ENCODE data around the gene DNAJC1.
A peak's percentile ranks its signal among the peaks of the same experiment; 100 is the strongest.
"Not testable (repeated sequence)": the region's sequence is repeated elsewhere in the genome, so short reads cannot be mapped to it uniquely, and the experiment has no call there.

Gene DNAJC1, protein sequence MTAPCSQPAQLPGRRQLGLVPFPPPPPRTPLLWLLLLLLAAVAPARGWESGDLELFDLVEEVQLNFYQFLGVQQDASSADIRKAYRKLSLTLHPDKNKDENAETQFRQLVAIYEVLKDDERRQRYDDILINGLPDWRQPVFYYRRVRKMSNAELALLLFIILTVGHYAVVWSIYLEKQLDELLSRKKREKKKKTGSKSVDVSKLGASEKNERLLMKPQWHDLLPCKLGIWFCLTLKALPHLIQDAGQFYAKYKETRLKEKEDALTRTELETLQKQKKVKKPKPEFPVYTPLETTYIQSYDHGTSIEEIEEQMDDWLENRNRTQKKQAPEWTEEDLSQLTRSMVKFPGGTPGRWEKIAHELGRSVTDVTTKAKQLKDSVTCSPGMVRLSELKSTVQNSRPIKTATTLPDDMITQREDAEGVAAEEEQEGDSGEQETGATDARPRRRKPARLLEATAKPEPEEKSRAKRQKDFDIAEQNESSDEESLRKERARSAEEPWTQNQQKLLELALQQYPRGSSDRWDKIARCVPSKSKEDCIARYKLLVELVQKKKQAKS
- total RNA-seq, result 35.6 to 46.7 reads per million in 2 experiments

DNA sequence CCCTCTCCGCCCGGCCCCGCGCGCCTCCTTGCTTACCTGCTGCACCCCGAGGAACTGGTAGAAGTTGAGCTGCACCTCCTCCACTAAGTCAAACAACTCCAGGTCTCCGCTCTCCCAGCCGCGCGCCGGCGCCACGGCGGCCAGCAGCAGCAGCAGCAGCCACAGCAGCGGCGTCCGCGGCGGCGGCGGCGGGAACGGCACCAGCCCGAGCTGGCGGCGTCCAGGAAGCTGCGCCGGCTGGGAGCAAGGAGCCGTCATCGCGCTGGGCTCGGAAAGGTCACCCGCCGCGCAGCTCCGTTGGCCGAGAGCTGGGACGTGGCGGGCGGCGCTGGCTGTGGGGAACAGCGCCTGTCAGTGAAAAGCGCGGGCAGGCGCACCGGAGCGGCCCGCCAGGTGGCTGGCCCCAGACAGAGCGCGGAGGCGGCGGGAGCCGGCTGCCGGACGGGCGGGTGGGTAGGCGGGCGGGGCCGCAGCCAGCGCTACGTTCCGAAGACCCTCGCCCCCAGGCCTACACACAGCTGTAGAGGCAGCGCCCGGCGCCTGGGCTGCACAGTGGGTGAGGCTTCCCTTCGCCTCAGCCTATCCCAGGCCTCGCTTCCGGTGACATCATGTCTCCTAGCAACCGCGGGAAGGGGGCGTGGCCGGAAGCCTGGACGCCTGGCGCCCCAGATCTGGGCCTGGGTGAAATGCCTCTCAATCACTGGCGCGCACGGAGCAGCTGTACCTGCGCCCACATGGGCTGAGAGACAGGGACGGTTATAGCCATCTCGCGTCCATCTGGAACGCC lies at the start of gene DNAJC1:
TSS of gene DNAJC1 (minus strand) at position 554 of the 787 bp plus-strand sequence. CDS start at position 258, 296 bp downstream.
- DNase-seq (ENCODE audit: low read depth), result peak; percentile 97

DNA sequence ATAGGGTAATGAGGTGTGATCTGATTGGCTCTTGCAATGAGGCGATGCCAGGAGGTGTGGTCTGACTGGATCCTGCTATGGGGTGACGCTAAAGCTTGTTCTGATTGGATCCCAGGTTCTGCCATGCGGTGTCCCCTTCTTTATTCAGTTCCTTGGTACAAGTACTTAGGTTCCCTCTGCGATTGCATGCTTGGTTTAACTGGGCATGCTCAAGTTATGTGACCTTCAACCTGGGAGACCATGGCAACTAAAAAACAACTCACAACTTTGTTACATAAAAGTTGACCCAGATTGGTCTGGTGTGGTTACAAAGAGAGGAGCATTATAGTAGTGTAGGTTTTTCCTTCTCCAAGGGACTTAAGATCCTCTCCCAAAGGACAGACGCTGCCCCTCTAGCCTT lies 49.5 kb upstream of the DNAJC1 start:
- no peak for DNase-seq (ENCODE audit: low read depth)

DNA sequence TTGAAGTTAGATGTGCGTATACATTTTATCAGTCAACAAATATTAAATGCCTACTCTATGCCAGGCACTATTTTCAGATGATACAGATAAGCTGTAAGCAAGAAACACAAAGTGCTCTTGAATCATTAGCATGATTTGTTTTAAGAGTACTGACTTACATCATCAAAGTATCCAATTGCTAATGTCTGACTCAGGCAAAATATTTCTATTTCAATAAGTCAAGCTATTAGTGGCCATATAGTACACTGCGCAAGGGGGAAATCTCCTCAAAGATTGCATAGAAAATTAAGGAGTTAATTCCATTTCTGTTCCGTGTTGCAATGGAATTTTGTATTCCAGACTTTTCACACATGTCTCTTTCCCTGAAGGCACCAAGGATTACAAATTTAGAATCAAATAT lies 46.1 kb upstream of the DNAJC1 start:
- DNase-seq (ENCODE audit: low read depth), result no peak

DNA sequence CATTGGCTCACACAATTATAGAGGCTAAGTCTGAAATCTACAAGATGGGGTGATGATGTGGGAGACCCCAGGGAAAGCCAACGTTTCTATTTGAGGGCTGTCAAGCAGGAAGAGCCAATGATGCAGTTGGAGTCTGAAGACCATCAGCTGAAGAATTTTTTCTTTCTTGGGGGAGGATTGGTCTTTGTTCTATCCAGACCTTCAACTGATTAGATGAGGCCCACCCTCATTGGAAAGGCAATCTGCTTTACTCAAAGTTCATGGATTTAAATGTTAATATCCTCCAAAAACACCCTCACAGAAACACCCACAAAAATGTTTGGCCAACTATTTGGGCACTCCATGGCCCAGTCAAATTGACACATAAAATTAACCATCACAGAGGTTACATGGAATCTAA lies 44.3 kb upstream of the DNAJC1 start:
- DNase-seq (ENCODE audit: low read depth), result no peak

DNA sequence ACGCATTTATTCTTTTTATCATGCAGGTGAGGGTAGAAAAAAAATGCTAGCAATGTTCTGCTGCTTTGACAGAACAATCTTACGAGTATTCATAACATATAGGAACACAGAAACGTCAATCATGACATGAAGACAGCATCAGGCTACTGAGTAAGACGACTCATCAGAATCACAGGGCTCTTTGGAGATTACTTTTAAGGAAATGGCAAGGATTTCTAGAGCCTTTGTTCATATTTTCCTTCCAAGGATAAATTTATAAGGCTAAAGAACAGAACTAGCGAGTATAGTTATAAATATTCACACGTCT lies 39.8 kb upstream of the DNAJC1 start:
- DNase-seq (ENCODE audit: low read depth), result no peak

DNA sequence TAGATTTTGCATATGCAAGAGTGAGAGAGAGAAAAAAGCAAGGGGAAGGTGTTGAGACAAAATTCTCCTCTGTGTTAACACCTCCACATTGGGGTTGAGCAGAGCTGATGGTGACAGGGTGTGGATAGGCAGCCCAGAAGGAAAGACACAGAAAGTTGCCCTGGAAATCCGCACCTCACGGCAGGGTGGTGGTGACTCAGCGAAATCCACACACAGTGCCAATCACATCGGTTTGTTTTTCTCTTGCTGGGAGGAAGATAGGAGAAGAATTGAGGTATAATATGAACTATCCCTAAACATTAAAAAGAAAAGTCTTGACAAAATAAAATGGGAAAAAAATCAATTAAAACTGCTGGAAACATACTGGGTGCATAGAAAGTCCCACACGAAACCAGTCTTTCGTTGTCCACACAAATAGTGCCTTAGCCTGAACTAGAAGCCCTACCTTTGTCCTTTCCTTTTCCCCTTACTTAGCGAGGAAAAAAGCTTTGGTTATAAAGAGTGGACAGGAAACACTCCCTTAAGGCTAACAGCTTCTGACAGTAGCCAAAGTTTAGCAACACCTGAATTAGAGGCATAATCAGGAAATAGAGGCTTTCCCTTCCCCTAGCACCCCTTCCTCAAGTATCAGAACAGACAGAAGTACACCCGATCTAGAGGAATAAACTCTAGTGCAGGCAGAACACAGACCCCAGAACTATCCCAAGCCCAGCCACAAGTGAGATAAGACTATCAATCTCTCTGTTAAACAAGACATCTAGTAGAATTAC lies 39.2 kb upstream of the DNAJC1 start:
- DNase-seq (ENCODE audit: low read depth), result no peak

DNA sequence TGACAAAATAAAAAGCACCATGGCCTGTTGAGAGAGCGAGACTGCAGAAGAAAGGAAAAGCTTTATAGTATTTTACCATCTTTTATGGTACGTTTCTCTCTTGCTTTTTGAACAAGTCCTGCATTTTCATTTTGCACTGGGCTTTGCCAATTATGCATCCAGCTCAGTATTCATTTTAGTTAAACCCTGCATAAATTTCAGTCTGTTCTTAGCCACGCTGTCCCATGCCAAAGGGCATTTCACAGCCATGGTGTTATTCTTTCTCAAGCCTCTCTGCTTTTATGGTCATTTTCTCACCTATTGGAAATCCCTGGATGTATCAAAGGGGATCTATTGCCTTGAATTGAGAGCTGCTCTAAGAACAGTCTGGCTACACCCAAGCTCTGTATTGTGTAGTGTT lies 30.8 kb upstream of the DNAJC1 start:
- DNase-seq (ENCODE audit: low read depth), result no peak

DNA sequence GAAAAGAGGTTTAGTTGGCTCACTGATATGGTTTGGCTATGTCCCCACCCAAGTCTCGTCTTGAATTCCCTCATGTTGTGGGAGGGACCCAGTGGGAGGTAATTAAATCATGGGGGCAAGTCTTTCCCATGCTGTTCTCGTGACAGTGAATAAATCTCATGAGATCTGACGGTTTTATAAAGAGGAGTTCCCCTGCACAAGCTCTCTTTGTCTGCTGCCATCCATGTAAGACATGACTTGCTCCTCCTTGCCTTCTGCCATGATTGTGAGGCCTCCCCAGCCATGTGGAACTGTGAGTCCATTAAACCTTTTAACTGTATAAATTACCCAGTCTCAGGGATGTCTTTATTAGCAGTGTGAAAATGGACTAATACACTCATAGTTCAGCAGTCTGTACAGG lies 28.7 kb upstream of the DNAJC1 start:
- not testable (repeated sequence) for DNase-seq (ENCODE audit: low read depth)

DNA sequence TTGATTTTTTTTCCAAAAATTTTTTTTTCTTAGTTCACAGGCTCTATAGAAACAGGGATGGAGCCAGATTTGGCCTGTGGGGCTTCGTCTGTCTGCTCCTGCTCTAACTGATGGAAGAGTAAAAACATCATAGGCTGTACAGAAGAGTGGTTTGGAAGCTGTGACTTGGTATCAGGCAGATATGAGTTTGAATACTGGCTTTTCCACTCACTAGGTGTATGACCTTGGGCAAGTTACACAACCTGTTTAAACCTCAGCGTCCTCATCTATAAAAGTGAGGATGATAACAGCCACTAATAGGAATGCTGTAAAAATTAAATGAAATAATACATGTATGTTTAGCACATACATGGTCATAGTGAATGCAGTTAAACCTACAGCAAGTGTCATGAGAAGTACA lies 26.9 kb upstream of the DNAJC1 start:
- DNase-seq (ENCODE audit: low read depth), result no peak

DNA sequence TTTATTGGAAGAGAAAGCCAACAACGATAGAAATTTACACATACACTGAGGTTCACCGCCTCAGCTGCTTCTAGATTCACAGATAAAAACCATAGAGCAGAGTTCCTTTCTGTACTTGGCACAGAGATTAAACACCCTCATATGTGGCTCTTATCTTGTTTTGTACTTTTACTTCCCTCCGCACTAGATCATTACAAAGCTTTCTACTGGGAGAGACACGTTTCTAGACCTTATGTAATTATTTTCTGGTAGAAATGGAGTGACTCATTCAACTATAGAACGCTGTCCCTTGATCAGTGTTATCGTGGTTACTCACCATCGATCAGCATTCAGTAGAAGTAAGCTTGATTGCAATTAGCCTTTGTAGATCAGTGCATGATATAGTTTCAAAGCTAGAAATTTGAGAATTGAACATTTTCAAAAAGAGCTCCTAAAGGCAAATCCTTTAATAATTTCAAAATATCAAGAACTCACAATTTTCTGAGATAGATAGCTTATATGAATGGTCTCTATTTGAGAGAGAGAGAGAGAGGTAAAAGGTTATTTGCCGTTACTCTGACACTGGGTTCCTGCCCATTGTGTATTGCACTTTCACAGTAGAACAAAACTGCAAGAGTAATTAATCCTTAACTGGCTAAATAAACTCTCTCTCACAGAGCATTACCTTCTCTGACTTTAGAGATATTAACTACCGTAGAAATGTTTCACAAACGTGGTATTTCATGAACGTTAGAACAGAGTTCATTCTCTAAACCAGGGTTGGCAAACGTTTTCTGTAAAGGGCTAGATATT lies 26.1 kb upstream of the DNAJC1 start:
- DNase-seq (ENCODE audit: low read depth), result no peak

DNA sequence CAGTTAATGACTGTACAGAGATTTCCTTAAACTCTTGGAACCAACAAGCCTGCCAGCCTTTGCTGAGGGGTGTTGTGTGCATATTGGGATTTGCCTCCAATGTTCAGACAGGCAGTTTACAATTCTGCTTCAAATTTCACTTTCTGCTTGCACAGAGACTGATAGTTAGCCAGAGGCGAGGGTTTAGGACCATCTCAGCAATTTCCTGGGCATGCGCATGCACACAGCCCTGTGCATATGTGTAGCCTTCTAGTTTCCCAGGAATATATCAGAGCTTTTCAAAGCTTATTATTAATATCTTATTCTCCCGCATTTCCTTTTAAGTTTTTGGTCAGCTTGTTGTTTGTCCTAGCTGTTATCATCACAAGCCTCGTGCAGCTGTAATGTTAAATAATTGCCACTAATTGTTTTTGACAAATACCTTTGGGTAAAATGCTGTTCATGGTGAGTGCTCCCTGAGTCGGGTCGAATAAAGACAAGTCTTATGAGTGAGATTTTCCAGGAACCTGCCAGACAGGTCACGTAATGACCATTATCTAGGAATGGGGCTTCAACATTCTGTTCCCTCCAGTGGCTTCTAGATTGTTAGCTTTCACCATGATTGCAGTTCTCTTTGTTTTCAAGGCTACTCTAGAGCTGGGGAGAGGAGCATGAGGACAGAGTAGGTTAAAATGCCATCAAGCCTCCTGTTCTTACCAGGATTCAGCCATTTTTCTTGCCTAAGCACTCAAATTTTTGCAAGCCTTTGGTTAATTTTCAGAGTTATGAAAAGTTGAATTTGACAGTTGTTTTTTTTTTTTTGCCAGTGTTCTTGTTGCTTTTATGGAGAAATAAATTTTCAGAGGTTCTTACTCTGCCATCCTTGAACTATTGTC lies 24.1 kb upstream of the DNAJC1 start:
- DNase-seq (ENCODE audit: low read depth), result no peak

DNA sequence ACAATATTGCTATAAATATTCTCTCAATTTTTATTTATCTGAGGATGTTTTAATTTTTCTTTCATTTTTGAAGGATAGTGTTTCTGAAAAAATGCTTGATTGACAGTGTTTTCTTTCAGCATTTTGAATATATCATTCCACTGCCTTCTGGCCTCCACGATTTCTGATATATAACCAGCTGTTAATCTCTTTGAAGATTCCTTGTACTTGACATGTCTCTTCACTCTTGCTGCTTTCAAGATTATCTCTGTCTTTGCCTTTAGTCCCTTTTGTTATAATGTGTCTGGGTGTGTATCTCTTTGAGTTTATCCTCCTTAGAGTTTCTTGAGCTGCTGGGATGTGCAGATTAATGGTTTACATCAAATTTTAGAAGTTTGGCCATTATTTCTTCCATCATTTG lies 22.8 kb upstream of the DNAJC1 start:
- no peak for DNase-seq (ENCODE audit: low read depth)

DNA sequence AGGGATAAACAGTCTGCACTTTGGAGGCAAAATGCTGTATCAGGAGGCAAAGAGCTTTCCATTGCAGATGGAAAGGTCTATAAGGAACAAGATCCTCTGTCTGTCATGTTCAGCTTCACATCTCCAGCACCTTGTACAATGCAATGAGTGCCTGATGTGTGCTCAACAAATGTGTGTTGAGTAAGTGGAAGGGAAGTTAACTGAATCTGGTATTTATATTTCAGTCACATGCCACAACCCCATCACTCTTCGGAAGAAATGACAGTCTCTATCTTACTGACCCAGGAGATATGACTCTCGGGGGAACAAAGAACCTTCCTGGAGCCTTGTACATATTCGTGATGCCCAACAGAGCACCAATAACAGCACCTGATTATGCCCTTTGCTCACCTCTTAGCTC lies 20.0 kb upstream of the DNAJC1 start:
- DNase-seq (ENCODE audit: low read depth), result no peak

DNA sequence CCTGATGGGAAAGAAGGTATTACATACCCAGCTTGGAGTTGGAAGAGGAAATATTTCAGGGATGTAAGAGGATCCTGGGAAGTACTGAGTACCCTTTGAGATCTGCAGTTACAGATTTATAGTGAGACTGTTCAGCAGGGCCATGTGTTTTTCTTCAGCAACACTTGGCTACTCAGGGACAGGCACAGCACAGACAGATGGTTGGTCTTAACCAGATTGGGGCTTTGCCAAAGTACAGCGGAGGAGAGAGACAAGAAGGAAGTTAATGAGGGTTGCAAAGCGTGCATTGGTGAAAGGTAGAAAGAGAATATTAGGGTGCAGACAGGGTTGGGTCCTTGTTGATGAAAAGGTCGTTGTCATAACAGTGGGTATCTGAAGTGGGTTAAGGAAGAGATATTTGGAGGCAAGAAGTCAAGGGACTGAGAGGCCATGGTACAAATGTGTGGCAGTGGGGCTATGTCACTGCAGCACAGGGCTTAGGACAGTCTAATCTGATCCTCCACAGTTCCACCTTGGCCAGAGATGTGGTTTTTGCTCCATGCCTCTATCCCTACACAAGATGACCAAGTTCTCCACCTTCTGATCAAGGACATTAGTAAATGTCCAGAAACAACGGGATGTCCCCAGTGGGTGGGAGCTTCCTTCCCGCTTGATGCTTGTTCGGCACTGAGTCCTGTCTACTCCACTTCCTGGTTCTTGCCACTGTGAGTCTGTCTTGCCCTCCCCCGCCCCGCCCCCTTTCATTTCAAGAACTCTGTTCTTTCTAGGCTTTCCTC lies 18.9 kb upstream of the DNAJC1 start:
- peak; percentile 40 for DNase-seq (ENCODE audit: low read depth)

DNA sequence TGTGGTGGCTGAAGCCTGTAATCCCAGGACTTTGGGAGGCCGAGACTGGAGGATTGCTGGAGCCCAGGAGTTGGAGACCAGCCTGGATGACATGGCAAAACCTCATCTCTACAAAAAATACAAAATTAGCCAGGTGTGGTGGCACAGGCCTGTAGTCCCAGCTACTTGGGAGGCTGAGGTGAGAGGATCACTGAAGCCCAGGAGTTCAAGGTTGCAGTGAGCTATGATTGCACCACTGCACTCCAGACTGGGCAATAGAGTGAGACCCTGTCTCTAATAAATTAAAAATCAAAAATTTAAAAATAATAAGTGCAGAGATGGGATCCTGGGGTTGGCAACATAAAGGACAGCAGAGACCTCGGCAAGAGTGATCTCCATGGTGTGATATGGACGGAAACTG lies 17.6 kb upstream of the DNAJC1 start:
- DNase-seq (ENCODE audit: low read depth), result not testable (repeated sequence)

DNA sequence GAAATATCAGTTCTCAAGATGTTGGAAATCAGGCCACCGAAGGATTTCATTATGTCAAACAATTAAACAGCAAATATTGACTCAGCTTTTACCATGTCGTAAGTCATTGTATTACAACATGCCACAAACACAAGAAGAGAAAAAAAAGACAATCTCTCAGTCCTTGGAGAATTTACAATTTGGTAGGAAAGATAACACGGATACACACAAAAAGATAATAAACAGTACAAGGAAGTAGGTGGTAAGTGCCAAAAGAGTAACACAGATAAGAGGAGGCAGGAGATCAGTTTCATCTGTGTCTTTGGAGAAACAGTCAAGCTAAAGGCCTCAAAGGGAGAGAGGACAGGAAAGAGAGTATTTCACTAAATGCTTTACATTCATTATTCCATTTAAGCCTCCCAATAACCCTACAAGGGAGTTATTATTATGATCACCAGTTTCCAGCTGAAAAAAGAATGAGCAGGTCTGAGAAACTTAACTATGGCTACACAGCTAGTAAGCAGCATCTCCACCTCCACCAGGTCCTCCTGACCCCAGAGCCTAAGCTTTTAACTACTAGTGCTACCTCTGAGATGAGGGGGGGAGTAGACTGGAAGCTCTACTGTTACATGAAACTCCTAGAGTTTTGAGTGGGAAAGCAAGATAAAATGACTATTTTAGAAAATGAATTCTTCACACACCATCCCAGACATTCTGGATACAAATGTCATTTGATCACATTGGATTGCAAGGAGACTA lies 13.9 kb upstream of the DNAJC1 start:
- DNase-seq (ENCODE audit: low read depth), result no peak

DNA sequence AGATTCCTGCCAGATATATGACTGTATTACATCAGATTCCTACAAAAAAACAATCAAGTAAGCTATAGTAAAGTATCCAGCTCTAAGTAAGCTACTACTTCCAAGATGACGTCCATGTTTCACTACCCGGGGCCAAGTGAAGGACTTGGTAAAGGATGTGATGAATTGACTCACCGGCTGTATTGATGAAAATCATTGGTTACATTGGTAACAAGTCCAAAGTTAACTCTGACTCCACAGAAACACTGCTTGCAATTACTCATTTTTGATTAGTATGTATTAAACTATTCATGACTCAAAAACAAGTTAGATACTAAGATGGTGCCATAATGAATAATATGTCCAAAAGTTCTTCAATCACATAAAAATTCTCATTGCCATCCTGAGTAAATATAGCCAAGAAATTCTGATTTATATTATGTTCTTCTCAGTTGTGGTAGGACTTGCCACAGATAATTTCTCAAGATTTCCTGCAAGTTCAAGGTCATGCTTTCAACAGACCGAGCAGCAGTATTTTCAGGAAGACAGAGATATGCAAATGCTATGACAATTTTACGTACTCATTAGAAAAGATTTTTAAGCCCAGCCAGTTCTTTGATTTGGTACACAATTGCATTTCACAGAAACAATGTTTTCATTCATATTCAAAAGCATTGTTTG lies 12.6 kb upstream of the DNAJC1 start:
- DNase-seq (ENCODE audit: low read depth), result no peak

DNA sequence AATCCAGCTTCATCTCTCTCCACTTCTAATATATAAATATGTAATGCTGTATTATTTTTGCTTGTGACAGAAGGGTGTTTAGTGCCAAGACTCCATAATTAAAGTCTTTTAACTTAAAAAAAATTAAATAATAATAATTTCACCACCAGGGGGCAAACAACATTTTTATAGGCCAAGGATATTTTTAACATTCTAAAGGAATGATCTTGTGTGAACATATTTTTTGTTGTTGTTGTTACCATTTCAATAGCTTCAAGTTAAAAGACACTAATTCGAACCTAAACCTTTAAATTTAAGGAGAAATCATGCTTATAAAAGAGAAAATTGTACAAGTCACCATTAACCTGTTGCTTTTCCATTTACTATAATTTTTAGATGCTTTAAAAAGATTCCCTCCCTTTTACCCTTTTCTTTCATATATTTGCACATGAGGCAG lies 7.5 kb upstream of the DNAJC1 start:
- no peak for DNase-seq (ENCODE audit: low read depth)

All from T follicular helper cell (primary cell).